NCI-H510A (cell line): ENCODE measurements around the gene TTC23.

Source experiments
- DNase-seq: peaks from one replicate; lab custom pipeline; 2025; lab: John Stamatoyannopoulos, UW

The TTC23 gene

GRCh38 chr15:99137877-99138276 lies 111.5 kb downstream of the TTC23 start:
- DNase-seq = no peak

- peak; percentile 49 for DNase-seq
Measured at GRCh38 chr15:99137111-99137546, 112.3 kb downstream of the TTC23 start.

- no peak for DNase-seq
Measured at GRCh38 chr15:99135194-99135593, 114.2 kb downstream of the TTC23 start.

GRCh38 chr15:99134317-99134821 lies 115.0 kb downstream of the TTC23 start:
- no peak for DNase-seq

- no peak for DNase-seq
Measured at GRCh38 chr15:99132634-99133287, 116.6 kb downstream of the TTC23 start.

- no peak for DNase-seq
Measured at GRCh38 chr15:99132122-99132521, 117.3 kb downstream of the TTC23 start.

GRCh38 chr15:99131441-99132023 lies 117.8 kb downstream of the TTC23 start:
- DNase-seq = no peak

- DNase-seq = no peak
Measured at GRCh38 chr15:99130765-99131440, 118.5 kb downstream of the TTC23 start.

GRCh38 chr15:99130314-99130713 lies 119.1 kb downstream of the TTC23 start:
- no peak for DNase-seq

GRCh38 chr15:99129644-99130043 lies 119.7 kb downstream of the TTC23 start:
- DNase-seq = no peak

- no peak for DNase-seq
Measured at GRCh38 chr15:99128411-99128810, 121.0 kb downstream of the TTC23 start.

GRCh38 chr15:99127773-99128172 lies 121.6 kb downstream of the TTC23 start:
- no peak for DNase-seq

GRCh38 chr15:99126930-99127329 lies 122.5 kb downstream of the TTC23 start:
- no peak for DNase-seq

GRCh38 chr15:99126131-99126588 lies 123.2 kb downstream of the TTC23 start:
- DNase-seq = no peak

- DNase-seq = no peak
Measured at GRCh38 chr15:99125061-99125891, 124.1 kb downstream of the TTC23 start.

- DNase-seq = no peak
Measured at GRCh38 chr15:99124641-99125040, 124.7 kb downstream of the TTC23 start.

- no peak for DNase-seq
Measured at GRCh38 chr15:99123713-99124451, 125.5 kb downstream of the TTC23 start.

GRCh38 chr15:99122831-99123712 lies 126.3 kb downstream of the TTC23 start:
- no peak for DNase-seq

- no peak for DNase-seq
Measured at GRCh38 chr15:99121691-99122410, 127.5 kb downstream of the TTC23 start.

GRCh38 chr15:99121207-99121606 lies 128.2 kb downstream of the TTC23 start:
- DNase-seq = no peak
